Astrocyte (in vitro differentiated cells and primary cell): Measurements from ENCODE around the gene IWS1. TPM values are rescaled to one million over a fixed set of nuclear protein-coding genes. Genes with fewer than 3 reads are reported as not detected.

Experiments
- DNase-seq: peaks from one replicate; pipeline ENCODE4 v3.0.0-alpha.2; 2010; ENCODE audit warnings: low read depth
- FAIRE-seq: peaks from 2 replicates; lab custom pipeline; 2011; peaks lifted over from hg19 to GRCh38; lab: Jason Lieb, UNC
- H2AFZ ChIP-seq: 2 replicates; pipeline ENCODE4 v1.6.0; 2012; ENCODE audit warnings: low read depth, low read length, inconsistent platforms
- H3K27ac ChIP-seq: 2 replicates; pipeline ENCODE4 v1.5.1; 2011; ENCODE audit warnings: low read depth, low read length, inconsistent platforms
- H3K27me3 ChIP-seq: 2 replicates; pipeline ENCODE4 v1.6.0; 2011; ENCODE audit warnings: low read length, inconsistent platforms; ENCODE audit not compliant: insufficient read depth
- H3K36me3 ChIP-seq: 2 replicates; pipeline ENCODE4 v1.5.1; 2011; ENCODE audit warnings: low read length, inconsistent platforms; ENCODE audit not compliant: insufficient read depth
- H3K4me1 ChIP-seq: 2 replicates; pipeline ENCODE4 v1.5.1; 2011; ENCODE audit warnings: low read length, inconsistent platforms; ENCODE audit not compliant: insufficient read depth
- H3K4me2 ChIP-seq: 2 replicates; pipeline ENCODE4 v1.6.0; 2012; ENCODE audit warnings: low read length, inconsistent platforms
- H3K4me3 ChIP-seq: 2 replicates; pipeline ENCODE4 v1.5.1; 2011; ENCODE audit warnings: low read depth, mild to moderate bottlenecking, low read length, inconsistent platforms; ENCODE audit not compliant: insufficient read depth
- H3K79me2 ChIP-seq: 2 replicates; pipeline ENCODE4 v1.6.0; 2012; ENCODE audit warnings: mild to moderate bottlenecking, low read length, inconsistent platforms; ENCODE audit not compliant: insufficient read depth
- H3K9ac ChIP-seq: 2 replicates; pipeline ENCODE4 v1.6.0; 2012; ENCODE audit warnings: mild to moderate bottlenecking, low read length, inconsistent platforms
- H3K9me3 ChIP-seq: 2 replicates; pipeline ENCODE4 v1.5.1; 2012; ENCODE audit warnings: low read depth, mild to moderate bottlenecking, low read length, inconsistent platforms; ENCODE audit not compliant: insufficient read depth
- H4K20me1 ChIP-seq: 2 replicates; pipeline ENCODE4 v1.6.0; 2012; ENCODE audit warnings: low read length, inconsistent platforms; ENCODE audit not compliant: insufficient read depth
- H3K27ac Mint-ChIP-seq: one replicate; pipeline ENCODE4 v1.8.0; 2021; ENCODE audit warnings: mild to moderate bottlenecking, mixed read lengths; ENCODE audit not compliant: unreplicated experiment
- H3K27me3 Mint-ChIP-seq: one replicate; pipeline ENCODE4 v1.8.0; 2021; ENCODE audit warnings: low read depth, mixed read lengths; ENCODE audit not compliant: unreplicated experiment
- H3K36me3 Mint-ChIP-seq: one replicate; pipeline ENCODE4 v1.8.0; 2021; ENCODE audit warnings: low read depth, mixed read lengths; ENCODE audit not compliant: unreplicated experiment
- H3K4me1 Mint-ChIP-seq: one replicate; pipeline ENCODE4 v1.8.0; 2021; ENCODE audit warnings: low read depth, mixed read lengths; ENCODE audit not compliant: unreplicated experiment
- H3K4me3 Mint-ChIP-seq: one replicate; pipeline ENCODE4 v1.8.0; 2021; ENCODE audit warnings: mild to moderate bottlenecking, moderate library complexity, mixed read lengths; ENCODE audit not compliant: unreplicated experiment
- H3K9me3 Mint-ChIP-seq: one replicate; pipeline ENCODE4 v1.8.0; 2021; ENCODE audit warnings: mild to moderate bottlenecking, mixed read lengths; ENCODE audit not compliant: unreplicated experiment
- EZH2 ChIP-seq: IDR thresholded peaks from 2 replicates; pipeline ENCODE4 v1.6.1; 2012; ENCODE audit warnings: mild to moderate bottlenecking, low read length, inconsistent platforms; ENCODE audit not compliant: insufficient read depth
- total RNA-seq: library from RNA; stranded (reverse); gene quantifications from 2 replicates; pipeline ENCODE4 v1.2.1, GENCODE V29; 2021
- TF ChIP-seq, protein P1 (sequence below): IDR thresholded peaks from 2 replicates; pipeline ENCODE4 v1.5.1; 2011; ENCODE audit warnings: low read depth, mild to moderate bottlenecking, inconsistent platforms, low read length, moderate library complexity; ENCODE audit not compliant: insufficient read depth

The IWS1 gene
- total RNA-seq, 1 donor from 2014 or later = 56.2 TPM

DNA sequence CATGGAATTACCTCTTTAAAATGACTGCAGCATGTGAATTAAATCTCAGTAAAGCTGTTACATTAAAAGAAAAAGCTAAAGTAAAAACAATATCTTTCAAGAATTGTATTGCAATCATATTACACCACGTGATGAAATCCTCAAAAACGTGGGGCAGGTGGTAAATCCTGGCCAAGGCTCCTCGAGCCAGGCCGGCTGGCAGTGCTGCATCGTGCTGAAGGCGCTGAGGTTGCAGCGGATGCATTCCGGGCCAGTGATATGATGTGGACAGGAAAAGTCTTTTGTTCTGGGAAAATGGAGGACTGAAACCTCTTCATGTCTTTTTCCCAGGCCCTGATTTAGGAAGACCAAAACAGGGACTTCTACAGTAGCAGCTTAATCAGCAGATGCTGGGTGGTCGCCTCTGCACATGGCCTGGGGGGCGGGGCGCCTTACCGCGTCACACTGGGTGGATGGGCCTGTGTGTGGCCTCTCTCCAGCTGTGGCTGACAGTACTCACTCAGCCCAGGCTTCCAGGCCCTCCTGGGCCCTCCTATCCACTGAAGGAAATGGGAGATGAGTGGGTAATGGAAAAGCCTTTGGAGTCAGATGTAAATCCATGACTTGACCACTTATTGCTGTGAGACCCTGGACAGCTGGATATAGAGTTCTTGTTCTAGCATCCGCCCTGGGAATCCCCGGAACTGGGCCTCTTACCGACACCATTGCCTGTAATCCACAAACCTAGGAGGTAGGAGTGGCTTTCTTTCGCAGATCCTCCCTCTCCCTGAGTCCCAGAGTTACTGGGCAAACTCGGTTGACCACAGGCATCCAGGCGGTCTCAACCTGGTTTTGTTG is 62.9 kb downstream of the IWS1 start:
- Histone ChIP-seq H3K9ac (no peak overlapping the region), H3K27me3 (no peaks in the 10 kb centered on the region), H3K4me2 (no peak overlapping the region), H4K20me1 (no peaks in the 10 kb centered on the region), H3K79me2 (no peaks in the 10 kb centered on the region), H3K9me3 (no peaks in the 10 kb centered on the region), H3K4me1 (no peaks in the 10 kb centered on the region), H3K36me3 (no peaks in the 10 kb centered on the region), H3K27ac (no peak overlapping the region), H2AFZ (peak overlapping the region; percentile 24), H3K4me3 (no peak overlapping the region)
- FAIRE-seq (no peak), DNase-seq (peak; percentile 20)
- H3K9me3 Mint-ChIP-seq = peaks cover 4% of the 10 kb centered on the region
- H3K27ac Mint-ChIP-seq = peak overlapping the region; percentile 89
- H3K4me1 Mint-ChIP-seq = peaks cover 17% of the 10 kb centered on the region
- no peaks in the 10 kb centered on the region for H3K27me3 Mint-ChIP-seq
- TF ChIP-seq, protein P1, sequence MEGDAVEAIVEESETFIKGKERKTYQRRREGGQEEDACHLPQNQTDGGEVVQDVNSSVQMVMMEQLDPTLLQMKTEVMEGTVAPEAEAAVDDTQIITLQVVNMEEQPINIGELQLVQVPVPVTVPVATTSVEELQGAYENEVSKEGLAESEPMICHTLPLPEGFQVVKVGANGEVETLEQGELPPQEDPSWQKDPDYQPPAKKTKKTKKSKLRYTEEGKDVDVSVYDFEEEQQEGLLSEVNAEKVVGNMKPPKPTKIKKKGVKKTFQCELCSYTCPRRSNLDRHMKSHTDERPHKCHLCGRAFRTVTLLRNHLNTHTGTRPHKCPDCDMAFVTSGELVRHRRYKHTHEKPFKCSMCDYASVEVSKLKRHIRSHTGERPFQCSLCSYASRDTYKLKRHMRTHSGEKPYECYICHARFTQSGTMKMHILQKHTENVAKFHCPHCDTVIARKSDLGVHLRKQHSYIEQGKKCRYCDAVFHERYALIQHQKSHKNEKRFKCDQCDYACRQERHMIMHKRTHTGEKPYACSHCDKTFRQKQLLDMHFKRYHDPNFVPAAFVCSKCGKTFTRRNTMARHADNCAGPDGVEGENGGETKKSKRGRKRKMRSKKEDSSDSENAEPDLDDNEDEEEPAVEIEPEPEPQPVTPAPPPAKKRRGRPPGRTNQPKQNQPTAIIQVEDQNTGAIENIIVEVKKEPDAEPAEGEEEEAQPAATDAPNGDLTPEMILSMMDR = no peak
- TF ChIP-seq EZH2 = no peak
- peak overlapping the region; percentile 27 for H3K4me3 Mint-ChIP-seq
- H3K36me3 Mint-ChIP-seq = peaks cover 12% of the 10 kb centered on the region

DNA sequence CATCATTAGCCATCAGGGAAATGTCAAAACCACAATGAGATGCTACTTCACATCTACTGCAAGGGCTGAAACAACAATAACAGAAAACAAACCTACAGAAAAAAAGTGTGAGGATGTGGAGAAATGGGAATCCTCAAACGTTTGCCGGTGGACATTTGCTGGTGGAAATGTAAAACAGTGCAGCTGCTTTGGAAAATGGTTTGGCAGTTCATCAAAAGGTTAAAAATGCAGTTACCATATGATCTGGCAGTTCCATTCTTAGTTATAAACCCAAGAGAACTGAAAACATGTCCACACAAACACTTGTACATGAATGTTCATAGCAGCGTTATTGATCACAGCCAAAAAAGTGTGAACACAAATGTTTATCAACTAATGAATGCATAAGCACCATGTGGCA is 63.8 kb downstream of the IWS1 start:
- H3K9ac ChIP-seq = no peak overlapping the region
- DNase-seq (no peak), FAIRE-seq (no peak)
- H3K27me3 ChIP-seq = no peaks in the 10 kb centered on the region
- H3K4me3 ChIP-seq = no peak overlapping the region
- no peaks in the 10 kb centered on the region for H4K20me1 ChIP-seq
- Mint-ChIP-seq H3K27me3 (no peaks in the 10 kb centered on the region), H3K9me3 (peaks cover 2% of the 10 kb centered on the region), H3K4me3 (no peak overlapping the region), H3K36me3 (peaks cover 4% of the 10 kb centered on the region), H3K4me1 (peaks cover 17% of the 10 kb centered on the region), H3K27ac (no peak overlapping the region)
- TF ChIP-seq, protein P1 = no peak
- no peak for TF ChIP-seq EZH2
- no peak overlapping the region for H3K27ac ChIP-seq
- H3K36me3 ChIP-seq = no peaks in the 10 kb centered on the region
- no peak overlapping the region for H3K4me2 ChIP-seq
- H3K9me3 ChIP-seq = no peaks in the 10 kb centered on the region
- H3K4me1 ChIP-seq = no peaks in the 10 kb centered on the region
- H3K79me2 ChIP-seq = no peaks in the 10 kb centered on the region
- H2AFZ ChIP-seq = no peak overlapping the region

DNA sequence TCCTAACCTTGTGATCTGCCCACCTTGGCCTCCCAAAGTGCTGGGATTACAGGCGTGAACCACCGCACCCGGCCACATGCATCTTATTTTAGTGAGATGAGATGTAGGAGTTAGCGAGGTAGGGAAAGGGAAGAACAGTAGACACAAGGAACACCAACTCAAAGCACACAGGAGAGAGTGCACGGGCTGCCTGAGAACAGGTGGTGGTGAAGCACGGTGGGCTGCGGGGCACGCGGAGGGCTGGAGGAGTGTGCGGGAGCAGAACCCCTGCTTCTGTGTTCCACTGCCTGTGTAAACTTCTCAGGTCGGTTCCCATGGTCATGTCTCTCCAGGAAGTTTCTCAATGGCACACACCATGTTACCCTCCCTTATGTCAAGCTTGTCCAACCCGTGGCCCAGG is 69.3 kb downstream of the IWS1 start:
- Histone ChIP-seq H2AFZ (no peak overlapping the region), H3K4me2 (no peak overlapping the region), H3K79me2 (no peaks in the 10 kb centered on the region), H3K27me3 (no peaks in the 10 kb centered on the region), H3K27ac (no peak overlapping the region), H3K36me3 (no peaks in the 10 kb centered on the region), H3K4me3 (no peak overlapping the region), H3K4me1 (no peaks in the 10 kb centered on the region), H3K9me3 (no peaks in the 10 kb centered on the region), H3K9ac (no peak overlapping the region), H4K20me1 (no peaks in the 10 kb centered on the region)
- FAIRE-seq (no peak), DNase-seq (no peak)
- Mint-ChIP-seq H3K27ac (no peak overlapping the region), H3K27me3 (no peaks in the 10 kb centered on the region), H3K9me3 (no peaks in the 10 kb centered on the region), H3K36me3 (no peaks in the 10 kb centered on the region), H3K4me3 (no peak overlapping the region), H3K4me1 (no peaks in the 10 kb centered on the region)
- no peak for TF ChIP-seq EZH2
- TF ChIP-seq, protein P1 = no peak
